ENCODE measurements around the gene SLC26A1.
"Not testable (repeated sequence)": the region's sequence is repeated elsewhere in the genome, so short reads cannot be mapped to it uniquely, and the experiment has no call there.

Gene SLC26A1

DNA sequence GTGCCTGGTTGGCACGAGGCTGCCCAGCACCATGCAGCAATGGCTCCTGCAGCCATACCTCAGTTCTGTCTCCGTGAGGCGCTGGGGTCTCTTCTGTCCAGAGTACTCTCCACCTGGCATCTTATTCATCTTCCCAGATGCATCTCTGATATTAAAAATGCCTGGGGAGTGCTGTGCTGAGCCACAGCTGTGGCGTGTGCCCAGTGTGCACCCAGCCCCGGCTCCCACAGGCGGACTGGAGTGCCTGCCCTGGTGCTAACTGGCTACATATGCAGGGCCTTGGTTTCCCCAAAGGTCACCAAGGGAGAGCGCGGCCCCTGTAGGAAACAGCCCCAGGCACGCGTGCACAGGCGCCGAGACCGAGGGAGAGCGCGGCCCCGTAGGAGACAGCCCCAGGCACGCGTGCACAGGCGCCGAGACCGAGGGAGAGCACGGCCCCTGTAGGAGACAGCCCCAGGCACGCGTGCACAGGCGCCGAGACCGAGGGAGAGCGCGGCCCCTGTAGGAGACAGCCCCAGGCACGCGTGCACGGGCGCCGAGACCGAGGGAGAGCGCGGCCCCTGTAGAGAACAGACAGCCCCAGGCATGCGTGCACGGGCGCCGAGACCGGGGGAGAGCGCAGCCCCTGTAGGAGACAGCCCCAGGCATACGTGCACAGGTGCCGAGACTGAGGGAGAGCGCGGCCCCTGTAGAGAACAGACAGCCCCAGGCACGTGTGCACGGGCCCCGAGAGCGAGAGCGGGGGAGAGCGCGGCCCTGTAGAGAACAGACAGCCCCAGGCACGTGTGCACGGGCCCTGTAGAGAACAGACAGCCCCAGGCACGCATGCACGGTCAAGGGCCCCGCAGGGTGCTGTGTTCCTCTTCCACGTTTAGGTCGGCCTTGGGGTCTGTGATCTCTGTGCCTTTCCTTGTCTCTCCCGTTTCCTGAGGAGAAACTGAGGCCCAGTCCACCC is 46.4 kb downstream of the SLC26A1 start:
- Histone ChIP-seq H2AK5ac (ENCODE audit: low read depth, low read length) (peak overlapping the region; percentile 70), H3K79me1 (ENCODE audit: low read depth, low read length) (peaks cover 2% of the 10 kb centered on the region), H2AFZ (ENCODE audit: low read length) (no peak overlapping the region), H3K18ac (ENCODE audit: low read length) (peak overlapping the region; percentile 64), H3K36me3 (replicated peaks in 1 of 2; ENCODE audit: control insufficient read depth in 2 of 2, insufficient read depth in 2 of 2, low read length in 2 of 2) (no peaks in the 10 kb centered on the region), H3K27ac (replicated peaks; ENCODE audit: low read length) (no peak overlapping the region), H3K23ac (ENCODE audit: low read depth, low read length, poor library complexity) (peak overlapping the region; percentile 31), H3K9ac (ENCODE audit: low read depth, low read length, poor library complexity) (peak overlapping the region; percentile 44), H2BK12ac (ENCODE audit: low read length) (no peak overlapping the region), H3K4ac (ENCODE audit: low read length) (no peak overlapping the region), H3K4me3 (ENCODE audit: low read length in 2 of 2) (no peak overlapping the region), H3K27me3 (ENCODE audit: control insufficient read depth in 3 of 3, insufficient read depth in 3 of 3, low read depth in 1 of 3, low read length in 3 of 3) (peaks cover 0 to 26% (median 0%) of the 10 kb centered on the region in 3 experiments), H3K4me1 (ENCODE audit: control insufficient read depth in 2 of 2, insufficient read depth in 1 of 2, low read depth in 1 of 2, low read length in 2 of 2) (peaks cover 7 to 16% of the 10 kb centered on the region in 2 donors), H4K8ac (ENCODE audit: low read depth, low read length) (no peak overlapping the region), H2BK5ac (ENCODE audit: low read length) (no peak overlapping the region), H3K4me2 (ENCODE audit: insufficient read depth, low read length, poor library complexity, severe bottlenecking) (peak overlapping the region; percentile 11), H3K9me3 (replicated peaks in 1 of 2; ENCODE audit: control insufficient read depth in 2 of 2, insufficient read depth in 1 of 2, low read depth in 1 of 2, low read length in 2 of 2) (no peaks in the 10 kb centered on the region), H2BK15ac (ENCODE audit: low read length) (no peak overlapping the region), H3K14ac (ENCODE audit: low read length) (peak overlapping the region; percentile 14), H2BK120ac (ENCODE audit: low read depth, low read length) (peak overlapping the region; percentile 47), H4K91ac (ENCODE audit: low read depth, low read length, poor library complexity) (no peak overlapping the region)
- no CpG with 5 or more reads among the region's 62 CpGs for WGBS, 2 donors (ENCODE audit: extremely low coverage in 2 of 2, insufficient read length in 2 of 2, insufficient replicate concordance in 1 of 2)
- DNase-seq (ENCODE audit: low spot score), result no peak

DNA sequence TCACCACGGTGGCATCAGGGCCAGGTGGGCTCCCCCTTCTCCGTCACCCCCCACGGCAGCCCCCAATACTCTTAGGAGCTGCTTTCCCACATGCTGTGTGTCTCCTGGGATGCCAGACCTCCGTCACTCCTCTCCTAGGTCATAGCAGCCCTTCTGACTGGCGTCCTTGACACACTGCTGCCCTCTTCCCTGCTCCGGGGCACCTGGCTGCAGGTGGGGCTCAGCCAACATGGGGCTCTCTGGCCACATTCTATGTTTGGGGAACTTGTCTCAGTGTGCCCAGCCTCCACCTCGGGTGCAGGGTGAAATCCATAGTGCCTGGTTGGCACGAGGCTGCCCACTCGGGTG is 47.1 kb downstream of the SLC26A1 start:
- DNase-seq (ENCODE audit: low spot score), result no peak
- whole genome bisulfite sequencing, 2 donors (ENCODE audit: extremely low coverage in 2 of 2, insufficient read length in 2 of 2, insufficient replicate concordance in 1 of 2), result no CpG with 5 or more reads among the region's 9 CpGs
- no peak overlapping the region for H3K14ac ChIP-seq (ENCODE audit: low read length)
- H3K79me1 ChIP-seq (ENCODE audit: low read depth, low read length), result peaks cover 2% of the 10 kb centered on the region
- no peak overlapping the region for H3K4me2 ChIP-seq (ENCODE audit: insufficient read depth, low read length, poor library complexity, severe bottlenecking)
- peak overlapping the region; percentile 61 for H3K18ac ChIP-seq (ENCODE audit: low read length)
- no peak overlapping the region for H3K4ac ChIP-seq (ENCODE audit: low read length)
- H4K91ac ChIP-seq (ENCODE audit: low read depth, low read length, poor library complexity), result no peak overlapping the region
- peak overlapping the region; percentile 47 for H2BK5ac ChIP-seq (ENCODE audit: low read length)
- peaks cover 0 to 26% (median 0%) of the 10 kb centered on the region in 3 experiments for H3K27me3 ChIP-seq (ENCODE audit: control insufficient read depth in 3 of 3, insufficient read depth in 3 of 3, low read depth in 1 of 3, low read length in 3 of 3)
- H2AK5ac ChIP-seq (ENCODE audit: low read depth, low read length), result peak overlapping the region; percentile 9
- H3K9ac ChIP-seq (ENCODE audit: low read depth, low read length, poor library complexity), result peak overlapping the region; percentile 60
- no peak overlapping the region for H2BK15ac ChIP-seq (ENCODE audit: low read length)
- peak overlapping the region; percentile 58 for H2BK12ac ChIP-seq (ENCODE audit: low read length)
- no peaks in the 10 kb centered on the region for H3K9me3 ChIP-seq (replicated peaks in 1 of 2; ENCODE audit: control insufficient read depth in 2 of 2, insufficient read depth in 1 of 2, low read depth in 1 of 2, low read length in 2 of 2)
- H4K8ac ChIP-seq (ENCODE audit: low read depth, low read length), result peak overlapping the region; percentile 19
- H2AFZ ChIP-seq (ENCODE audit: low read length), result no peak overlapping the region
- H3K36me3 ChIP-seq (replicated peaks in 1 of 2; ENCODE audit: control insufficient read depth in 2 of 2, insufficient read depth in 2 of 2, low read length in 2 of 2), result no peaks in the 10 kb centered on the region
- no peak overlapping the region for H3K4me3 ChIP-seq (ENCODE audit: low read length in 2 of 2)
- no peak overlapping the region for H2BK120ac ChIP-seq (ENCODE audit: low read depth, low read length)
- peak overlapping the region; percentile 29 for H3K23ac ChIP-seq (ENCODE audit: low read depth, low read length, poor library complexity)
- no peak overlapping the region for H3K27ac ChIP-seq (replicated peaks; ENCODE audit: low read length)
- peaks cover 7 to 10% of the 10 kb centered on the region in 2 donors for H3K4me1 ChIP-seq (ENCODE audit: control insufficient read depth in 2 of 2, insufficient read depth in 1 of 2, low read depth in 1 of 2, low read length in 2 of 2)

- H4K8ac ChIP-seq (ENCODE audit: low read depth, low read length), result no peak overlapping the region
- H3K4me2 ChIP-seq (ENCODE audit: insufficient read depth, low read length, poor library complexity, severe bottlenecking), result peak overlapping the region; percentile 32
- peaks cover 0 to 26% (median 0%) of the 10 kb centered on the region in 3 experiments for H3K27me3 ChIP-seq (ENCODE audit: control insufficient read depth in 3 of 3, insufficient read depth in 3 of 3, low read depth in 1 of 3, low read length in 3 of 3)
- H2BK120ac ChIP-seq (ENCODE audit: low read depth, low read length), result no peak overlapping the region
- peak overlapping the region in 1 of 2 donors; percentile 59 for H3K4me3 ChIP-seq (ENCODE audit: low read length in 2 of 2)
- H3K36me3 ChIP-seq (replicated peaks in 1 of 2; ENCODE audit: control insufficient read depth in 2 of 2, insufficient read depth in 2 of 2, low read length in 2 of 2), result no peaks in the 10 kb centered on the region
- H3K79me1 ChIP-seq (ENCODE audit: low read depth, low read length), result peaks cover 2% of the 10 kb centered on the region
- no peak overlapping the region for H3K27ac ChIP-seq (replicated peaks; ENCODE audit: low read length)
- H2BK5ac ChIP-seq (ENCODE audit: low read length), result peak overlapping the region; percentile 47
- H3K9ac ChIP-seq (ENCODE audit: low read depth, low read length, poor library complexity), result peak overlapping the region; percentile 60
- H3K23ac ChIP-seq (ENCODE audit: low read depth, low read length, poor library complexity), result peak overlapping the region; percentile 29
- H2AK5ac ChIP-seq (ENCODE audit: low read depth, low read length), result peak overlapping the region; percentile 9
- H2AFZ ChIP-seq (ENCODE audit: low read length), result peak overlapping the region; percentile 56
- H3K4me1 ChIP-seq (ENCODE audit: control insufficient read depth in 2 of 2, insufficient read depth in 1 of 2, low read depth in 1 of 2, low read length in 2 of 2), result peaks cover 7 to 10% of the 10 kb centered on the region in 2 donors
- H3K14ac ChIP-seq (ENCODE audit: low read length), result no peak overlapping the region
- WGBS, 2 donors (ENCODE audit: extremely low coverage in 2 of 2, insufficient read length in 2 of 2, insufficient replicate concordance in 1 of 2), result no CpG with 5 or more reads among the region's 28 CpGs
- H3K4ac ChIP-seq (ENCODE audit: low read length), result no peak overlapping the region
- no peak overlapping the region for H4K91ac ChIP-seq (ENCODE audit: low read depth, low read length, poor library complexity)
- DNase-seq (ENCODE audit: low spot score), result peak; percentile 24
- no peak overlapping the region for H2BK15ac ChIP-seq (ENCODE audit: low read length)
- H3K18ac ChIP-seq (ENCODE audit: low read length), result peak overlapping the region; percentile 61
- peak overlapping the region; percentile 58 for H2BK12ac ChIP-seq (ENCODE audit: low read length)
- H3K9me3 ChIP-seq (replicated peaks in 1 of 2; ENCODE audit: control insufficient read depth in 2 of 2, insufficient read depth in 1 of 2, low read depth in 1 of 2, low read length in 2 of 2), result no peaks in the 10 kb centered on the region
These were observed 47.7 kb downstream of the SLC26A1 start for GRCh38 chr4:945274-946102.

- not testable (repeated sequence) for H2BK12ac ChIP-seq (ENCODE audit: low read length); H3K4me3 ChIP-seq (ENCODE audit: low read length in 2 of 2); DNase-seq (ENCODE audit: low spot score); H3K23ac ChIP-seq (ENCODE audit: low read depth, low read length, poor library complexity); H2AK5ac ChIP-seq (ENCODE audit: low read depth, low read length); H3K9me3 ChIP-seq (replicated peaks in 1 of 2; ENCODE audit: control insufficient read depth in 2 of 2, insufficient read depth in 1 of 2, low read depth in 1 of 2, low read length in 2 of 2); H3K4ac ChIP-seq (ENCODE audit: low read length); H4K8ac ChIP-seq (ENCODE audit: low read depth, low read length); H3K4me1 ChIP-seq (ENCODE audit: control insufficient read depth in 2 of 2, insufficient read depth in 1 of 2, low read depth in 1 of 2, low read length in 2 of 2); H2BK15ac ChIP-seq (ENCODE audit: low read length); H3K36me3 ChIP-seq (replicated peaks in 1 of 2; ENCODE audit: control insufficient read depth in 2 of 2, insufficient read depth in 2 of 2, low read length in 2 of 2); H2BK5ac ChIP-seq (ENCODE audit: low read length); H3K9ac ChIP-seq (ENCODE audit: low read depth, low read length, poor library complexity); H3K18ac ChIP-seq (ENCODE audit: low read length); H2AFZ ChIP-seq (ENCODE audit: low read length); H2BK120ac ChIP-seq (ENCODE audit: low read depth, low read length); H3K14ac ChIP-seq (ENCODE audit: low read length); H4K91ac ChIP-seq (ENCODE audit: low read depth, low read length, poor library complexity); H3K27ac ChIP-seq (replicated peaks; ENCODE audit: low read length); H3K4me2 ChIP-seq (ENCODE audit: insufficient read depth, low read length, poor library complexity, severe bottlenecking); H3K27me3 ChIP-seq (ENCODE audit: control insufficient read depth in 3 of 3, insufficient read depth in 3 of 3, low read depth in 1 of 3, low read length in 3 of 3); H3K79me1 ChIP-seq (ENCODE audit: low read depth, low read length)
- WGBS, 2 donors (ENCODE audit: extremely low coverage in 2 of 2, insufficient read length in 2 of 2, insufficient replicate concordance in 1 of 2), result no CpG with 5 or more reads among the region's 4 CpGs
These were observed 53.7 kb downstream of the SLC26A1 start for GRCh38 chr4:939508-939907.
